Retinal pigment epithelial cell (primary cell): Measurements from ENCODE around the gene ZNHIT6.

Experiments
- DNase-seq: peaks from one replicate; pipeline ENCODE4 v3.0.0-alpha.2; 2010; ENCODE audit warnings: low read depth
- H3K4me3 ChIP-seq: 2 replicates; pipeline ENCODE4 v1.5.1; 2011; ENCODE audit warnings: mild to moderate bottlenecking, low read length, control low read depth, moderate library complexity
- CTCF ChIP-seq: conservative IDR thresholded peaks from 2 replicates; pipeline ENCODE4 v1.5.1; 2011; ENCODE audit warnings: low read depth, low read length, control low read depth, inconsistent platforms

ZNHIT6 gene

GRCh38 chr1:85692730-85693314 lies 15.4 kb downstream of the ZNHIT6 start:
- no peak for DNase-seq
- peak; percentile 38 for TF ChIP-seq CTCF

GRCh38 chr1:85689775-85690404 lies 18.3 kb downstream of the ZNHIT6 start:
- no peak overlapping the region for H3K4me3 ChIP-seq
- TF ChIP-seq CTCF = no peak
- no peak for DNase-seq

More at GRCh38 chr1:85692730-85693314, 15.4 kb downstream of the ZNHIT6 start:
- no peak overlapping the region for H3K4me3 ChIP-seq

GRCh38 chr1:85683292-85684025 lies 24.8 kb downstream of the ZNHIT6 start:
- DNase-seq = no peak
- no peak for TF ChIP-seq CTCF
- H3K4me3 ChIP-seq = no peak overlapping the region

- DNase-seq = peak; percentile 26
- TF ChIP-seq CTCF = no peak
- H3K4me3 ChIP-seq = no peak overlapping the region
Observed at GRCh38 chr1:85681087-85681486, 27.1 kb downstream of the ZNHIT6 start.

GRCh38 chr1:85678193-85678592 lies 30.0 kb downstream of the ZNHIT6 start:
- TF ChIP-seq CTCF = no peak
- H3K4me3 ChIP-seq = no peak overlapping the region
- no peak for DNase-seq

GRCh38 chr1:85677656-85678055 lies 30.6 kb downstream of the ZNHIT6 start:
- TF ChIP-seq CTCF = no peak
- H3K4me3 ChIP-seq = no peak overlapping the region
- DNase-seq = no peak
